ENCODE results near the gene ZBTB32.

Gene ZBTB32

GRCh38 chr19:35718345-35719041, 14.1 kb downstream of the ZBTB32 start (continued):
- 0 out of 2 replicates have a peak, but pooled peaks have one; percentile 35 for TF ChIP-seq ZBTB11 (tag by site-specific recombination; conservative IDR thresholded peaks at IDR 0.05; ENCODE audit: low read depth)
- TF ChIP-seq ZSCAN18 (tag by site-specific recombination; IDR thresholded peaks at IDR 0.05), result no peak
- no peak for TF ChIP-seq REST (tag by site-specific recombination; IDR thresholded peaks at IDR 0.05)
- no peak for TF ChIP-seq ZBTB49 (tag by site-specific recombination; IDR thresholded peaks at IDR 0.05; ENCODE audit: low read depth)
- TF ChIP-seq ZNF596 (tag by site-specific recombination; IDR thresholded peaks at IDR 0.05), result no peak
- TF ChIP-seq ZNF133 (tag by site-specific recombination; IDR thresholded peaks at IDR 0.05), result no peak
- TF ChIP-seq ZNF830 (tag by site-specific recombination; IDR thresholded peaks at IDR 0.05; ENCODE audit: low read depth), result no peak
- TF ChIP-seq ZFP69B (tag by site-specific recombination; IDR thresholded peaks at IDR 0.05), result no peak
- peak; percentile 93 for TF ChIP-seq EGR2 (tag by site-specific recombination; IDR thresholded peaks at IDR 0.05; ENCODE audit: low read depth)
- no peak for TF ChIP-seq ZNF776 (tag by site-specific recombination; IDR thresholded peaks at IDR 0.05; ENCODE audit: borderline replicate concordance)
- TF ChIP-seq ZNF623 (tag by site-specific recombination; IDR thresholded peaks at IDR 0.05), result no peak
- TF ChIP-seq ZNF341 (tag by site-specific recombination; IDR thresholded peaks at IDR 0.05; ENCODE audit: low read depth), result peak; percentile 36; the same call in 1 of the 2 replicates
- TF ChIP-seq ZNF621 (tag by site-specific recombination; IDR thresholded peaks at IDR 0.05), result no peak
- TF ChIP-seq RBAK (tag by site-specific recombination; IDR thresholded peaks at IDR 0.05), result no peak
- no peak for TF ChIP-seq ZNF423 (tag by site-specific recombination; IDR thresholded peaks at IDR 0.05)
- no peak for TF ChIP-seq ZIC2 (tag by site-specific recombination; IDR thresholded peaks at IDR 0.05)
- TF ChIP-seq PBX3 (CRISPR knock-in tag; IDR thresholded peaks at IDR 0.05), result no peak
- TF ChIP-seq ZNF792 (tag by site-specific recombination; IDR thresholded peaks at IDR 0.05), result no peak
- TF ChIP-seq ZNF114 (tag by site-specific recombination; IDR thresholded peaks at IDR 0.05), result no peak
- no peak for TF ChIP-seq GFI1B (tag by site-specific recombination; IDR thresholded peaks at IDR 0.05)
- TF ChIP-seq ZNF610 (tag by site-specific recombination; IDR thresholded peaks at IDR 0.05; ENCODE audit: borderline replicate concordance), result no peak
- TF ChIP-seq GLIS2 (tag by site-specific recombination; IDR thresholded peaks at IDR 0.05), result peak; percentile 77
- TF ChIP-seq ZFP37 (tag by site-specific recombination; IDR thresholded peaks at IDR 0.05), result peak; percentile 78
- TF ChIP-seq ZNF677 (tag by site-specific recombination; IDR thresholded peaks at IDR 0.05), result no peak
- TF ChIP-seq ELK4 (IDR thresholded peaks at IDR 0.05; ENCODE audit: borderline replicate concordance, low read depth, low read length), result no peak
- no peak for TF ChIP-seq MYNN (tag by site-specific recombination; IDR thresholded peaks at IDR 0.05; ENCODE audit: borderline replicate concordance)

Measured in HEK293 (cell line).